SK-N-SH (cell line): Measurements from ENCODE around the gene PCBD1. TPM values are rescaled to one million over a fixed set of nuclear protein-coding genes. Genes with fewer than 3 reads are reported as not detected.

Experiments used
- CTCF ChIA-PET: fragments of 300-600, 350-600 bp; formaldehyde crosslinking; extraction: SDS; loops from one replicate; lab custom pipeline; 2021; lab: Yijun Ruan, JAX
- POLR2A ChIA-PET: fragments of 350-600 bp; sonication (Branson Sonifier 250); formaldehyde crosslinking; extraction: SDS; loops from one replicate; lab custom pipeline; 2020; ENCODE audit warnings: antibody characterized with exemption, inconsistent platforms; lab: Yijun Ruan, JAX
- DNase-seq: peaks from one replicate; pipeline ENCODE4 v3.0.0; 2012
- H2AFZ ChIP-seq: fragments of 200-600 bp; sonication (generic); 2 replicates; pipeline ENCODE4 v1.8.1; 2016; ENCODE audit warnings: antibody characterized with exemption, mild to moderate bottlenecking, low read depth
- H3F3A ChIP-seq: fragments of 200-600 bp; sonication (generic); replicated peaks from 2 replicates; pipeline ENCODE3; 2016; ENCODE audit warnings: antibody characterized with exemption, mild to moderate bottlenecking; ENCODE audit not compliant: insufficient read depth
- H3K27ac ChIP-seq, 2 experiments: fragments of 200-500 bp in 1 of 2; fragments of 200-600 bp in 1 of 2; sonication (Bioruptor generic) in 1 of 2; sonication (generic), shearing (Covaris generic) in 1 of 2; 2 replicates each; pipeline versions ENCODE4 v1.5.1 to v1.6.1; 2014 to 2016; ENCODE audit warnings: low read depth in 2 of 2, inconsistent platforms in 1 of 2, low read length in 1 of 2, mild to moderate bottlenecking in 1 of 2, mixed read lengths in 1 of 2
- H3K27me3 ChIP-seq: fragments of 200-600 bp; sonication (generic), shearing (Covaris generic); 2 replicates; pipeline ENCODE4 v1.6.1; 2016; ENCODE audit warnings: mixed run types; ENCODE audit not compliant: insufficient read depth
- H3K36me3 ChIP-seq, 2 experiments: fragments of 200-500 bp in 1 of 2; fragments of 200-600 bp in 1 of 2; sonication (Bioruptor generic) in 1 of 2; sonication (generic) in 1 of 2; replicated peaks in 1 of 2; 2 replicates each; pipeline versions ENCODE3 to v1.5.1; 2014 to 2016; ENCODE audit warnings: low read length in 1 of 2, mild to moderate bottlenecking in 1 of 2; ENCODE audit not compliant: insufficient read depth in 2 of 2, control insufficient read depth in 1 of 2
- H3K4me1 ChIP-seq, 2 experiments: fragments of 200-500 bp in 1 of 2; fragments of 200-600 bp in 1 of 2; sonication (Bioruptor generic) in 1 of 2; sonication (generic), shearing (Covaris generic) in 1 of 2; 2 replicates each; pipeline versions ENCODE4 v1.5.1 to v1.6.1; 2014 to 2016; ENCODE audit warnings: low read depth in 1 of 2, low read length in 1 of 2, mixed run types in 1 of 2; ENCODE audit not compliant: insufficient read depth in 2 of 2, control insufficient read depth in 1 of 2
- H3K4me2 ChIP-seq: fragments of 200-600 bp; sonication (generic), shearing (Covaris generic); 2 replicates; pipeline ENCODE4 v1.6.1; 2017; ENCODE audit warnings: mixed run types
- H3K4me3 ChIP-seq, 2 experiments: fragments of 200-500 bp in 1 of 2; fragments of 200-600 bp in 1 of 2; sonication (Bioruptor generic) in 1 of 2; sonication (generic), shearing (Covaris generic) in 1 of 2; 2 replicates each; pipeline versions ENCODE4 v1.5.1 to v1.8.1; 2014 to 2016; ENCODE audit warnings: low read depth in 2 of 2, inconsistent platforms in 1 of 2, low read length in 1 of 2, mild to moderate bottlenecking in 1 of 2, mixed read lengths in 1 of 2, moderate library complexity in 1 of 2
- H3K79me2 ChIP-seq: fragments of 200-600 bp; sonication (generic); 2 replicates; pipeline ENCODE4 v1.8.1; 2017; ENCODE audit warnings: mild to moderate bottlenecking; ENCODE audit not compliant: insufficient read depth
- H3K9ac ChIP-seq: fragments of 200-600 bp; sonication (generic); 2 replicates; pipeline ENCODE4 v1.6.1; 2017; ENCODE audit warnings: mixed run types
- H3K9me2 ChIP-seq: fragments of 200-600 bp; sonication (generic); 2 replicates; pipeline ENCODE4 v1.6.1; 2017; ENCODE audit warnings: mixed run types
- H3K9me3 ChIP-seq: fragments of 200-600 bp; sonication (generic); 2 replicates; pipeline ENCODE4 v1.6.1; 2017; ENCODE audit warnings: mixed run types, mild to moderate bottlenecking, moderate library complexity
- H4K20me1 ChIP-seq: fragments of 200-600 bp; sonication (generic); 2 replicates; pipeline ENCODE4 v1.6.1; 2017; ENCODE audit warnings: mild to moderate bottlenecking, mixed run types; ENCODE audit not compliant: insufficient read depth
- CHD2 ChIP-seq: fragments of 150-350 bp; IDR thresholded peaks from 2 replicates; pipeline ENCODE4 v1.6.1; 2018; ENCODE audit warnings: low read length; ENCODE audit not compliant: partially characterized antibody
- ELF1 ChIP-seq: IDR thresholded peaks from 2 replicates; pipeline ENCODE4 v1.4.0; 2012
- EP300 ChIP-seq, 2 experiments: IDR thresholded peaks; 2 replicates each; pipeline versions ENCODE4 v1.4.0 to v1.6.1; 2012; ENCODE audit warnings: borderline replicate concordance in 1 of 2, low read depth in 1 of 2, low read length in 1 of 2
- FOXJ3 ChIP-seq: sonication (generic); formaldehyde crosslinking; IDR thresholded peaks from 2 replicates; pipeline ENCODE4 v1.5.1; 2020; ENCODE audit warnings: mild to moderate bottlenecking, missing genetic modification reagents
- FOXM1 ChIP-seq: IDR thresholded peaks from 2 replicates; pipeline ENCODE4 v1.4.0; 2012; ENCODE audit warnings: low read depth, mild to moderate bottlenecking
- GABPA ChIP-seq: IDR thresholded peaks from 2 replicates; pipeline ENCODE4 v1.4.0; 2012; ENCODE audit warnings: low read depth, mild to moderate bottlenecking
- GATA2 ChIP-seq: sonication (generic); formaldehyde crosslinking; IDR thresholded peaks from 2 replicates; pipeline ENCODE4 v1.5.0; 2020; ENCODE audit warnings: mild to moderate bottlenecking, missing genetic modification reagents
- JUND ChIP-seq: IDR thresholded peaks from 2 replicates; pipeline ENCODE4 v1.4.0; 2012
- MEF2A ChIP-seq: IDR thresholded peaks from 2 replicates; pipeline ENCODE4 v1.4.0; 2012; ENCODE audit warnings: low read depth, borderline replicate concordance
- NFIC ChIP-seq: IDR thresholded peaks from 2 replicates; pipeline ENCODE4 v1.4.0; 2012; ENCODE audit warnings: borderline replicate concordance
- PBX3 ChIP-seq: IDR thresholded peaks from 2 replicates; pipeline ENCODE4; 2012
- POLR2AphosphoS5 ChIP-seq: IDR thresholded peaks from 2 replicates; pipeline ENCODE4 v1.6.1; 2012; ENCODE audit warnings: low read depth, low read length
- RFX5 ChIP-seq: IDR thresholded peaks from 2 replicates; pipeline ENCODE4 v1.6.1; 2012; ENCODE audit warnings: mild to moderate bottlenecking, improper control_type of control experiment, low read length
- SMC3 ChIP-seq: IDR thresholded peaks from 2 replicates; pipeline ENCODE4 v1.6.1; 2012; ENCODE audit warnings: low read depth, low read length, improper control_type of control experiment
- TCF12 ChIP-seq: IDR thresholded peaks from 2 replicates; pipeline ENCODE4 v1.4.0; 2012
- USF2 ChIP-seq: fragments of 150-350 bp; IDR thresholded peaks from 2 replicates; pipeline ENCODE4 v1.6.1; 2017; ENCODE audit warnings: antibody characterized with exemption, low read length, low read depth, borderline replicate concordance
- YY1 ChIP-seq: IDR thresholded peaks from 2 replicates; pipeline ENCODE4 v1.4.0; 2012; ENCODE audit warnings: low read depth, mild to moderate bottlenecking
- ZBTB33 ChIP-seq: IDR thresholded peaks from 2 replicates; pipeline ENCODE4 v1.4.0; 2012; ENCODE audit warnings: low read depth, borderline replicate concordance
- WGBS: methylation state at CpG from one replicate; pipeline ENCODE4 v1.1.6; 2017; ENCODE audit warnings: low lambda C conversion rate; 5-methylcytosine and 5-hydroxymethylcytosine counted together
- polyA plus RNA-seq, 3 experiments: library from polyadenylated mRNA; depleted of rRNA; stranded (reverse); fragments of >200 nt; gene quantifications; 2 replicates each; pipeline ENCODE4 v1.2.3, GENCODE V29; 2012

The PCBD1 gene
- polyA plus RNA-seq, 1 of the 3 experiments (the other 2 are of a cell fraction) = 112 TPM

- no peaks in the 10 kb centered on the region for H3K9me2 ChIP-seq
- TF ChIP-seq GABPA = no peak
- no peak for TF ChIP-seq MEF2A
- TF ChIP-seq CHD2 = no peak
- no peak for TF ChIP-seq FOXM1
- TF ChIP-seq PBX3 = no peak
- no peak for TF ChIP-seq NFIC
- TF ChIP-seq POLR2AphosphoS5 = no peak
- TF ChIP-seq TCF12 = no peak
- no peak for TF ChIP-seq YY1
- no peak for TF ChIP-seq JUND
- TF ChIP-seq RFX5 = no peak
- TF ChIP-seq SMC3 = no peak
- no peak for TF ChIP-seq EP300 (IDR thresholded peaks at IDR 0.05; ENCODE audit: borderline replicate concordance in 1 of 2, low read depth in 1 of 2, low read length in 1 of 2)
- TF ChIP-seq ZBTB33 = no peak
- TF ChIP-seq FOXJ3 (CRISPR knock-in tag) = no peak
- TF ChIP-seq ELF1 = no peak
- TF ChIP-seq USF2 = no peak
- TF ChIP-seq GATA2 (CRISPR knock-in tag) = no peak
- TF ChIP-seq, all 33 proteins: peak for 0
- DNase-seq = no peak
- H4K20me1 ChIP-seq = no peaks in the 10 kb centered on the region
- no peaks in the 10 kb centered on the region for H3K9me3 ChIP-seq
- 100% methylated on average over 1 of the region's 1 CpG for WGBS
- peaks cover 54 to 63% of the 10 kb centered on the region in 2 experiments for H3K36me3 ChIP-seq
- no peak overlapping the region for H2AFZ ChIP-seq
- H3K27me3 ChIP-seq = no peaks in the 10 kb centered on the region
- peaks cover 12 to 19% of the 10 kb centered on the region in 2 experiments for H3K4me1 ChIP-seq
- no peak overlapping the region for H3K4me3 ChIP-seq
- CTCF ChIA-PET = interaction anchor here (1.1 kb wide), 1 partner anchor 9 kb away, joined by 3 read pairs; no protein-coding TSS in a partner anchor
- peaks cover 10% of the 10 kb centered on the region; the same call in 1 of the 2 replicates for H3K79me2 ChIP-seq
- no peak overlapping the region for H3K9ac ChIP-seq
- peaks cover 21% of the 10 kb centered on the region for H3F3A ChIP-seq
- POLR2A ChIA-PET = no interaction called here
- H3K27ac ChIP-seq = no peak overlapping the region; a peak in 1 of 4 replicates
- H3K4me2 ChIP-seq = no peak overlapping the region
Observed at GRCh38 chr10:70853457-70853856, 34.9 kb downstream of the PCBD1 start.
